A549 (cell line): Measurements from ENCODE around the gene ACSS3. TPM values are rescaled to one million over a fixed set of nuclear protein-coding genes. Genes with fewer than 3 reads are reported as not detected.

Source experiments
- ATAC-seq, 2 experiments: fragments of 200-7000 bp in 1 of 2; fragments of >200 bp in 1 of 2; cut with Nextera tagmentation in 1 of 2; cut with Tn5 transposase in 1 of 2; 3 replicates each; pipeline versions ENCODE4 v1.8.0 to v1.9.1; 2018 to 2020; ENCODE audit warnings: mild to moderate bottlenecking in 1 of 2, moderate library complexity in 1 of 2
- CTCF ChIA-PET: fragments of 300-600 bp; sonication (Branson Sonifier 250); formaldehyde crosslinking; extraction: SDS; loops from one replicate; lab custom pipeline; 2021; ENCODE audit warnings: antibody characterized with exemption, inconsistent platforms; lab: Yijun Ruan, JAX
- POLR2A ChIA-PET: fragments of 350-600 bp; formaldehyde crosslinking; extraction: SDS; loops from one replicate; lab custom pipeline; 2021; ENCODE audit warnings: antibody characterized with exemption, inconsistent platforms; lab: Yijun Ruan, JAX
- DNase-seq, 2 experiments: peaks; one replicate each; pipeline versions ENCODE4 v3.0.0 to v3.0.0-alpha.2; 2011 to 2016; ENCODE audit warnings: low read depth in 1 of 2, low spot score in 1 of 2
- FAIRE-seq: peaks from 2 replicates; lab custom pipeline; 2011; peaks lifted over from hg19 to GRCh38; lab: Jason Lieb, UNC
- H3K27ac ChIP-seq, 2 experiments: fragments of >200 bp; sonication (Bioruptor Twin); formaldehyde crosslinking; 3 replicates each; pipeline ENCODE4 v1.5.1; 2016 to 2017
- H3K4me1 ChIP-seq: fragments of >200 bp; sonication (Bioruptor Twin); formaldehyde crosslinking; 3 replicates; pipeline ENCODE4 v1.6.1; 2016
- H3K4me2 ChIP-seq: fragments of >200 bp; sonication (Bioruptor Twin); formaldehyde crosslinking; 3 replicates; pipeline ENCODE4 v1.6.1; 2016
- H3K4me3 ChIP-seq: fragments of >200 bp; sonication (Bioruptor Twin); formaldehyde crosslinking; 3 replicates; pipeline ENCODE4 v1.5.1; 2016
- H3K9me3 ChIP-seq: fragments of >200 bp; sonication (Bioruptor Twin); formaldehyde crosslinking; 3 replicates; pipeline ENCODE4 v1.6.1; 2016
- BCL3 ChIP-seq: fragments of >200 bp; sonication (Bioruptor Twin); formaldehyde crosslinking; IDR thresholded peaks from 3 replicates; pipeline ENCODE4 v1.6.1; 2016
- BHLHE40 ChIP-seq: IDR thresholded peaks from 2 replicates; pipeline ENCODE4 v1.6.1; 2012; ENCODE audit warnings: low read depth, low read length, inconsistent platforms
- CBX8 ChIP-seq: fragments of 200-600 bp; sonication (generic); IDR thresholded peaks from 2 replicates; pipeline ENCODE4 v1.6.1; 2016
- CEBPB ChIP-seq, 2 experiments: fragments of >200 bp in 1 of 2; sonication (Bioruptor Twin) in 1 of 2; formaldehyde crosslinking in 1 of 2; IDR thresholded peaks; 2 replicates each; pipeline ENCODE4 v1.6.1; 2012 to 2016
- CHD2 ChIP-seq: fragments of 150-350 bp; IDR thresholded peaks from 2 replicates; pipeline ENCODE4 v1.6.1; 2014; ENCODE audit warnings: low read length; ENCODE audit not compliant: partially characterized antibody
- CHD4 ChIP-seq: fragments of 200-600 bp; sonication (generic); IDR thresholded peaks from 2 replicates; pipeline ENCODE4 v1.6.1; 2016; ENCODE audit warnings: antibody characterized with exemption, mild to moderate bottlenecking, borderline replicate concordance
- CTCF ChIP-seq: fragments of >200 bp; sonication (Bioruptor Twin); formaldehyde crosslinking; IDR thresholded peaks from 3 replicates; pipeline ENCODE4 v1.5.1; 2016
- E2F6 ChIP-seq: IDR thresholded peaks from 2 replicates; pipeline ENCODE4 v1.6.1; 2012; ENCODE audit warnings: low read depth, borderline replicate concordance
- EP300 ChIP-seq, 2 experiments: fragments of >200 bp; sonication (Bioruptor Twin); formaldehyde crosslinking; IDR thresholded peaks; 2 replicates in 1 of 2; 3 replicates in 1 of 2; pipeline ENCODE4 v1.6.1; 2016 to 2017
- FOSB ChIP-seq: fragments of 250-450 bp; sonication (Bioruptor Pico); IDR thresholded peaks from 2 replicates; pipeline ENCODE4 v1.5.0; 2020; ENCODE audit warnings: mild to moderate bottlenecking, moderate library complexity
- GATA3 ChIP-seq: IDR thresholded peaks from 2 replicates; pipeline ENCODE4 v1.6.1; 2012; ENCODE audit warnings: borderline replicate concordance
- HES2 ChIP-seq: fragments of >200 bp; sonication (Bioruptor Twin); formaldehyde crosslinking; IDR thresholded peaks from 2 replicates; pipeline ENCODE4 v1.6.1; 2016
- MYC ChIP-seq: IDR thresholded peaks from 2 replicates; pipeline ENCODE4 v1.6.1; 2012; ENCODE audit warnings: mild to moderate bottlenecking, inconsistent platforms, low read length, improper control_type of control experiment, borderline replicate concordance
- NR3C1 ChIP-seq: fragments of >200 bp; sonication (Bioruptor Twin); formaldehyde crosslinking; IDR thresholded peaks from 3 replicates; pipeline ENCODE4 v1.6.1; 2017
- PHF8 ChIP-seq: fragments of 200-600 bp; sonication (generic); IDR thresholded peaks from 2 replicates; pipeline ENCODE4 v1.6.1; 2016; ENCODE audit warnings: low read depth, mild to moderate bottlenecking, antibody characterized with exemption, moderate library complexity, borderline replicate concordance
- RARB ChIP-seq: fragments of 250-450 bp; sonication (Bioruptor Pico); IDR thresholded peaks from 2 replicates; pipeline ENCODE4 v1.8.0; 2021; ENCODE audit warnings: mild to moderate bottlenecking, moderate library complexity
- RFX5 ChIP-seq: fragments of 450-650 bp; IDR thresholded peaks from 2 replicates; pipeline ENCODE4 v1.7.1; 2014; ENCODE audit warnings: antibody characterized with exemption, mild to moderate bottlenecking, moderate library complexity
- RNF2 ChIP-seq: fragments of 200-600 bp; sonication (generic); IDR thresholded peaks from 2 replicates; pipeline ENCODE4 v1.6.1; 2016; ENCODE audit warnings: low read depth, mild to moderate bottlenecking, antibody characterized with exemption, moderate library complexity, borderline replicate concordance
- SREBF2 ChIP-seq: fragments of 450-650 bp; IDR thresholded peaks from 2 replicates; pipeline ENCODE4 v1.6.1; 2014; ENCODE audit warnings: mild to moderate bottlenecking, moderate library complexity
- TP53 ChIP-seq: fragments of 250-450 bp; sonication (Bioruptor Pico); IDR thresholded peaks from 2 replicates; pipeline ENCODE4 v1.5.0; 2021; ENCODE audit warnings: mild to moderate bottlenecking, moderate library complexity
- USF2 ChIP-seq: fragments of 450-650 bp; IDR thresholded peaks from 2 replicates; pipeline ENCODE4 v1.6.1; 2014; ENCODE audit warnings: antibody characterized with exemption
- ZC3H11A ChIP-seq: fragments of 450-650 bp; IDR thresholded peaks from 2 replicates; pipeline ENCODE4 v1.6.1; 2014; ENCODE audit warnings: antibody characterized with exemption, mild to moderate bottlenecking
- WGBS: methylation state at CpG from one replicate; pipeline ENCODE4 v1.1.6; 2017; ENCODE audit errors: missing lambda C conversion rate; 5-methylcytosine and 5-hydroxymethylcytosine counted together
- polyA plus RNA-seq, 4 experiments: library from polyadenylated mRNA; depleted of rRNA in 3 of 4; stranded (reverse); fragments of >200 nt; fragmentation: RNase III in 1 of 4; extraction: RNeasy Plus Mini Kit Qiagen cat#74134 plus additional on column Dnase treatment in 1 of 4; gene quantifications; 2 replicates in 3 of 4; 3 replicates in 1 of 4; pipeline ENCODE4 v1.2.3, GENCODE V29; 2011 to 2017

ACSS3 gene
- polyA plus RNA-seq, 2 of the 4 experiments (the other 2 are of a cell fraction): 0.06 to 0.34 TPM

GRCh38 chr12:81207173-81207572 lies 129.3 kb downstream of the ACSS3 start (continued):
- TF ChIP-seq HES2: no peak

- H3K27ac ChIP-seq: no peak overlapping the region
- 70% methylated on average over 4 of the region's 4 CpGs for WGBS
- no peaks in the 10 kb centered on the region for H3K4me1 ChIP-seq
- CTCF ChIA-PET: interaction anchor here (1.6 kb wide), 1 partner anchor 11 kb away, joined by 4 read pairs; no protein-coding TSS in a partner anchor
- no peak for TF ChIP-seq NR3C1
- no peak for TF ChIP-seq CHD4
- no peak for TF ChIP-seq BHLHE40
- TF ChIP-seq ZC3H11A: no peak
- no peak for TF ChIP-seq GATA3
- TF ChIP-seq USF2: no peak
- FAIRE-seq: no peak
- H3K4me2 ChIP-seq: no peak overlapping the region
- no peak for DNase-seq
- H3K4me3 ChIP-seq: no peak overlapping the region
- H3K9me3 ChIP-seq: no peaks in the 10 kb centered on the region
- POLR2A ChIA-PET: no interaction called here
- no peak for ATAC-seq
Observed at GRCh38 chr12:81207664-81208063, 129.8 kb downstream of the ACSS3 start.

- Histone ChIP-seq H3K4me3 (no peak overlapping the region), H3K4me2 (no peak overlapping the region), H3K9me3 (no peaks in the 10 kb centered on the region), H3K4me1 (no peaks in the 10 kb centered on the region), H3K27ac (no peak overlapping the region)
- CTCF ChIA-PET: interaction anchor here (1.6 kb wide), 1 partner anchor 11 kb away, joined by 4 read pairs; no protein-coding TSS in a partner anchor
- DNase-seq (no peak), FAIRE-seq (no peak), ATAC-seq (no peak)
- POLR2A ChIA-PET: no interaction called here
- WGBS: 58% methylated on average over 9 of the region's 9 CpGs
- TF ChIP-seq CTCF (no peak), FOSB (CRISPR knock-in tag) (no peak), BCL3 (no peak), E2F6 (no peak), SREBF2 (no peak), CEBPB (IDR thresholded peaks at IDR 0.05) (no peak), EP300 (IDR thresholded peaks at IDR 0.05) (no peak), RFX5 (no peak), MYC (no peak), TP53 (CRISPR knock-in tag) (no peak), HES2 (no peak), CBX8 (no peak), RARB (no peak), RNF2 (no peak), CHD2 (no peak), PHF8 (no peak)
Observed at GRCh38 chr12:81208187-81208911, 130.5 kb downstream of the ACSS3 start.
